GM18520 (cell line): Measurements from ENCODE around the gene WFS1.

Experiments
- ATAC-seq: cut with Tn5 transposase; IDR thresholded peaks from one replicate; pipeline ENCODE4 v1.9.1; 2021; ENCODE audit not compliant: unreplicated experiment

WFS1 gene

DNA sequence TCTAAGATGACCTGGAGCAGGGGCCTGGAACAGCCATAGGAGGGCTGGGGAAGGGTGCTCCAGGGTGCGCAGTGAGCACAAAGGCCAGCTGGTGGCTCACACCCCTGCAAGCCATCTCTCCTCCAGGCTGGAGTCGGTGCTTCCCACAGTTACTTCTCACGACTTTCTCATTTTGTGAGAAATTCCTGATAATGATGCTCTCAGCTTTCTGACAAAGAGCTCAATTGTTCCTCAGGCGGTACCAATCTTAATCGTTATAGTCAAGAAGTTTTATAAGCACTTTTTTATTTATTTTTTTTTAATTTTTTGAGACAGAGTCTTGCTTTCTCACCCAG is 11.7 kb upstream of the WFS1 start:
- ATAC-seq = no peak

DNA sequence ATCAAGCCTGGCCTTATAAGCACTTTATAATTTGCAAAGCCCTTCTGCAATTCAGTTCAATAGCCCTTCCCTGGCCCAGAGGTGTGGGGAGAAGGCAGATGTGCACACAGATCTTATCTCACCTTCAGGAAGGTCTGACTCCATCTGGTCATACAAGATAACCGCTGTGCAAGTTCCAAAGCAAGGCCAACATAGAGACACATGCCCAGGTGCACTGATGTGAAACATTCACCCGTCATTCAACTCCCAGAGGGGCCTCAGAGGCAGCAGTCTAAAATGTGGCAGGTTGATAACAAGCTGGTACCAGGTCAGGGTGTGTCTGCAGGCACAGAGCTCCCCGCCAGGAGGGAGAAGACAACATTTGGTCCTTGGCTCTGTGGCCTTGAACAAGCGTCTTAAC is 10.9 kb upstream of the WFS1 start:
- no peak for ATAC-seq

DNA sequence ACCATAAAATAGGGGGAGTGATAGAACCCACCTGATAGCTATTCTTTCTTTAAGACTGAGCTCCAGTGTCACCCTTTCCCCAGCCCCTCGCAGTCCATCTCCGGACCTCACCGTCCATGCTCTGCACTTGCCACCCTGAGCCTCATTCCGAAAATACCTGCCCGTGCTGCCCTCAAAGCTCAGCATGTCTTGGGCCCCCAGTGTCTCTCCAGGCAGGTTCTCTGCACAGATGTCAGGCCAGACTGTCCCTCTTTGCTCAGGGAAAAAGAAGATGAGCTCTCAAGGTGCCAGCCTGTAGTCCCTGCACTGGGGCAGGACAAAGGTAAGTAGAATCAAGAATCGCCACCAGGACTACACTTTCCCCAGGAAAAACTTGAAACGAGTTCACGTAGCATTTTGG is 9.8 kb upstream of the WFS1 start:
- ATAC-seq = no peak

DNA sequence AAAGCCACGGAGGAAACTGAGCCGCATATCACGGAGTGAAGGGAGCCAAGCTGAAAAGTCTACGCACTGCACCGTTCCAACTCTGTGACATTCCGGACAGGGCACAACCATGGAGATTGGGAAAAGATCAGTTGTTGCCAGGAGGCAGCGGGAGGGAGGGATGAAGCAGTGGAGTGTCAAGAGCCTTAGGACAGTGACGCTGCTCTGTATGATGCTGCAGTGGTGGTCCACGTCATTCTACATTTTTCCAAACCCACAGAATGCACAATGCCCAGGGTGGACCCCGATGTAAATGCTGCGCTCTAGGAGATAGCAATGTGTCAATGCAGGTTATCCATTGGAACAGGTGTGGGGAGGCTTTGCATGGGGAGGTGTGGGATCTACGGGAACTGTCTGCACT is 7.5 kb upstream of the WFS1 start:
- no peak for ATAC-seq

DNA sequence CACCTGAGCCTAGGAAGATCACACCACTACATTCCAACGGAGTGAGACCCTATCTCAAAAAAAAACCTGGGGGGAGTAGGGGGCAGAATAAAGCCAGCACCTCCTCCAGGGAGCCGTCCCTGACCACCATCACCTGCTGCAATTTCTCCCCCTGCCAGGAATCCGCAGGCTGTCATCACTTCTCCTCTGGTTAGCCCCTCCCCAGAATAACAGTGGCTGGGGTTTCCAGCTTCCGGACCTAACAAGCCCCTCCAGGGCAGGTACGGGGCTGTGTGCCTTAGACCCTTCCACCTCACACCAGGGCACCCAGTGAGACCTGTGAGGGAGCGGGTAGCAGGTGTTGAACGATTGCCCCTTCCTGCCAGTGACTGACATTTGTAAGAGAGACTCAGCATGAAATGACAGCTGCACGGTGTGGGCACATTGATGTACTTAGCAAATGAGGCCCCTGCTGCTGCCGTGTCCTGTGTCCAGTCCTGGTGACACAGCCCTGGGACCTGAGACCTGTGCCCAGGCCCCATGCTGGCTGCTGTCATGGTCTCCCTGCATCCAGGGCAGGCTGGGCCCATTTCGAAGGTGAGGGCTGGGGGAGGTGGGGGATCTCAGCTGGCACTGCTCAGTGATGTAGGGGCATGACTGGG is 6.7 kb upstream of the WFS1 start:
- no peak for ATAC-seq

DNA sequence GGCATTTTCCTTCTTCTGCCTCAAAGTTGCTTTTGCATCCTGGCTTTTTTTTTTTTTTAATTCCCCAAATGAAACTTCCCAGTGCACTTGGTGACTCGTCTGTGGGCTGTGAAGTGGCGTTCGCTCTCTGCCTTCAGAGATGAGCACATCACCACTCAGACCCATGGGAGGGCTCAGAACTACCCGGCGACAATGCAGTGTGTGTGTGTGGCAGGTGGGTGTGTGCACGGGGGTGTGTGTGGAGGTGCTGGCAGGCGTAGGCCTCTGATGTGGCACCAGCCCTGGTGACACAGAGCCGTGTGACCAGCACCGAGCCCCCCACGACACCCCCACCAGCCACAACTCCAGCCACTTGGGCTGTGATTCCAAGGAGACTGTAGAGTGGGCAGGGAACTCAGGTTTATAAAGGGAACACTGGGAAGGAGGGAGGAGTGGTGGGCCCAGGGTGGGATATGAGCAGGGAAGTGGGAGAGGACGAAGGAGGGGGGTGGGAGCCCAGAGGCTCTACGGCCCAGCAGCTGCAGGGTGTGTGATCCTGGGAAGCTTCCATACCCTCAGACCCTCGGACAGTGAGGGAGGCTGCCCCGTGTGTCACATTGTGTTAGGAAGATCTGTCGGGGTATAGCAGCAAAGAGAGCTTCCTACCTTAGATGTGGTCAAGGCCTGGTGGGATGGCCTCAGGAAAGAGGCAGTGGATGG is 6.0 kb upstream of the WFS1 start:
- ATAC-seq = no peak

DNA sequence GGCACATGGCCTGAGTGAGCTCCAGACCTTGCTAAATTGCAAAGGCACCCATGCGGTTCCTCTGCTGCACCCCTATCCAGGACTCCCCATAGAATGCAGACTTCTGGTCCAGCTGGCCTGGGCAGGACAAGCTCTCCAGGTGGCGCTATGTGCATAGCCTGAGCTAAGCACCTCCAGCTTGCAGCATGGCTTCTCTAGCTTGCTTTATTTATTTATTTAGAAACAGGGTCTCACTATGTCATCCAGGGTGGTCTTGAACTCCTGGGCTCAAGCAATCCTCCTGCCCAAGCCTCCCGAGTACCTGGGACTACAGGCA is 5.5 kb upstream of the WFS1 start:
- ATAC-seq = no peak

DNA sequence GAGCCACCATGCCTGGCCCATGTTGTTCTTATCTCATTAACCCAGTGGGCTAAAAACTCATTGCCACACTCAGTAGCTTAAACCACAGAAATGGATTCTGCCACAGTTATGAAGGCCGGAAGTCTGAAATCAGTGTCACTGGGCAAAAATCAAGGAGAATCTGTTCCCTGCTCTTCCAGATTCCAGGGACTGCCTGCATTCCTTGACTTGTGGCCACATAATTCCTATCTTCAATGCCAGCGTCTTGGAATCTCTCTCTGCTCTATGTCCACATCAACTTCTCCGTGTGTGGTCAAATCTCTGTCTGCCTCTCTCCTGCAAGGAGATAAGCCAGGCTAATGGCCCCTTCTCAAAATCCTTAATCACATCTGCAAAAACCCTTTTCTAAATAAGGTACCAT is 4.1 kb upstream of the WFS1 start:
- ATAC-seq = no peak

DNA sequence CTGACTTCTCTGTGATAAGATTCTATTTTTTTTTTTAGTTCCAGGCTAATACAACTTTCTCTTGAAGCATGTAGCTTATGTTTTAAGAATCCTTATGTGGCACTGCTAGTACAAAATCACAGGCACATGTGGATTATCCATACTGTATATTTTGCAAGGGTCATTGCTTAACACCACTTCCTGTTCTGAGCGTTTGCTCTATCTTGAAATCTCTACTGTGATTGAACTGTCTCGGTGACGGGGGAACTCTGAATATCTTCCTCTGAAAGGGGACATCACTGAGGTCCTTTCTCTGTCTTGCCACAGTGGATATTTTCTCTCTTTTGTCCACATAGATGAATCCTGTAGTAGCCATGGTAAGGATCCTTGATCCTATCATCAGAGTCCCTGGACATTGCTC is 2.1 kb upstream of the WFS1 start:
- ATAC-seq = no peak

DNA sequence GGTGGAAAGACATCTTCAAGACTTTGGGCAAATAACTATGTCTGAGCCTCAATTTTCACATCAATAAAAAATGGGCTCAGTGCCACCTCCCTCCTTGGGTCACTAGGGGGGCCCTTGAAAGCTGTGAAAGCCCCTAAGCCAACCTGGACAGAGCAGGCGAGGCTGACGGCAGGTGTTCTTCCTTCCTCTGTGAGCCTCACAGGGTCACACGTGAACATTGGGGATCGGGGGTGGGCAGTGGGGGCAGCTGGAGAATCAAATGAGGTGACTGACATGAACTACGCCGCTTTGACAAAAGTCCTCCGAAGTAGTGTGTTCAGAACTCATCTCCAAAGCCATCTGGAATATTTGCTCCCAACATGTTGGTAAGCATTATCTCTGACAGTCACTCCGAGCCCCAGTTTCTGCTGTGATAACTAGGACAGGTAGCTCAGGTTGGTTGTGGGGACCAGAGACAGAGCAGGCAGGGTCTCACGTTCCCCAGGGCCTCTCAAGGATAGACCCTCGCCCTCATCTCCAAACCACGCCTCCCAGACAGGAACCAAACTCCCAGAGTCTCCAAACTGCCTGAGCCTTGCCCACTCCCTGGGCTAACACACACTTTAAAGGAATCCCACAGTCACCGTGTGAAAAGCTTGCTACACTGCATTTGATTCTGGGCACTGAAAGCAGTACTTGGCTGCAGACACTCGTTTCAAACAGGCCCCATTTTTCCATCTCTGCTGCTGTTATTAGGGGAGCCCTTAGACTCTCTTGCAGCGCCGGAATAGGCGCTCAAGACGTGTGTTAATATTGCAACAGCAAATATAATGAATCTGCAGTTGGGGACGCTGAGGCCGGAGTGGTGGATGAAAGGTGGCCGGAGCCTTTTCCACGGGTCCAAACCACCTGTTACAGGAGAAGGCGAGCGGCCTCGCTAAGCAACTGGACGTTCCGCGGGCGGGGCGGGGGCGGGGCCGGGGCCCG is 717 bp upstream of the WFS1 start:
- ATAC-seq = no peak

DNA sequence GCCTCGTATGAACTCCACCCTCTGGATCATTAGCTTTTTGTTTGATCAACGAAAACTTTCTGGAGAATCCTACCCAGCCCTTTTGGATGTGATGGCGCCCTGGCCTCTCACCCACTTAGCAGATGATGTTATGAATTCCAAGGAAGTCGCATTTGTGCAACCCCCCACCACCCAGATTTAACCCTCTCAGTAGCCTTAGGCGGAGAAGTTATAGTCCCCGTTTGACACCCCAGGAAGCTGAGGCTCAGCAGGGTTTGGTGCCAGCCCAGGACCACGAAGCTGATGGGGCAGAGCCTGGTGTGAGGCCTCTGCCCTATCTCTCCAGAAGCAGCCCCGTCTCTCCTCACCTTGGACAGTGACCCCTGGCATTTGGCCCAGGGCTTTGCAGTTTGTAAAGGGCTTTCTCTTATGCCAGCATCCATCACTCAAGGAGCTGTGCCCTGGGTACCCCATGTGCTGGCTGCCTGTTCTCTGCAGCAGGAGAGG is 1.0 kb downstream of the WFS1 start:
- no peak for ATAC-seq

DNA sequence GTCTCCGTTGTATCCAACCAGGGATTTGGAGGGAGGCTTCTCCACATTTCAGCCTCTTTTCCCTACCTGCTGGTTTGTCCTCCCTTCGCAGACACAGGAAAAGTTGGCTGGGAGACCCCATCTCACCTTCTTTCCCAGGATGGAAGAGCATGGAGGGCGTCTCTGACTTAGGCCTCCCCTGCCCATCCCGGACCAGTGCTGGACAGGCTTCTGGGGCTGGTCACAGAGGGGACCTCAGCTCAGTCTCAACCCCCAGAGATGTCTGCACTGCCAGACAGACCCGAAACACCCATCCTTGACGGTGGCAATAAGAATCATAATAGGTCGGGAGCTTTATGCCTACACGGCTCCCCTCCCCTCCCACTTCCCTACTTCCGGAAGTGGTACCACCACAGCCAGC is 1.6 kb downstream of the WFS1 start:
- no peak for ATAC-seq

DNA sequence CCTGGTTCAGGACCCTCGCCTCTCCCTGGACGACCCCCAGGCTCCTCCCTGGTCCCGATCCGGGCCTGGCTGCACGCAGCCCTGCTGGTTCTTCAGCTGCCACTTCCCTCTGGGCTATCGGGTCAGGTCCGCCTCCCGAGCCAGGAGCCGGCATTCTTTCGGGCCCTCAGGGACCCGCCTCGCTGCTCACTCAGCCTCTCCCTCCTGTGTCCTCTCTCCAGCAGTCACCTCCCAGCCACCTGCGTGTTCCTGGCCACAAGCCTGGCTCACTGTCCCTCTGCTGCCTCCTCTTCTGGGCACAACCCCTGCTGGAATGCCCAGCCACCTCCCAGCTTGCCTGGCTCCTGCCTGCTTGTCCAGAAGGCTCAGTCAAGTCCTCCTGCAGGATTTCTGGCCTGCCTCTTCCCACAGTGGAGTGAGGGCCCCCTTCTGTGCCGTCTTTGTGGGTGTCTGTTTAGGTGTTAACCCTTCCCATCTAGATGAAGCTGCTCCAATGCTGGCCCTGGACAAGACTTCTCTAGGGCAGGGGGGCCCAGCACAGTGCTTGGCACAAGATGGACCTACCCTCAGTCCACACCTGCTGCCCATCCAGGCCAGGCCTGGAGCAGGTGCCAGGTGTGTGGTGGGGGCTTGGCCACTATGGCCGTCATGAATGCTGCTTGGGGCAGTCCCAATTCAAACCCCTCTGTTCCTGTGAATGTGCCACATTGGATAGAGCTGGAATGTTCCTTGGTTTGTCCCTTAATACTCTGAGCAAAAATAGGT is 2.2 kb downstream of the WFS1 start:
- no peak for ATAC-seq

DNA sequence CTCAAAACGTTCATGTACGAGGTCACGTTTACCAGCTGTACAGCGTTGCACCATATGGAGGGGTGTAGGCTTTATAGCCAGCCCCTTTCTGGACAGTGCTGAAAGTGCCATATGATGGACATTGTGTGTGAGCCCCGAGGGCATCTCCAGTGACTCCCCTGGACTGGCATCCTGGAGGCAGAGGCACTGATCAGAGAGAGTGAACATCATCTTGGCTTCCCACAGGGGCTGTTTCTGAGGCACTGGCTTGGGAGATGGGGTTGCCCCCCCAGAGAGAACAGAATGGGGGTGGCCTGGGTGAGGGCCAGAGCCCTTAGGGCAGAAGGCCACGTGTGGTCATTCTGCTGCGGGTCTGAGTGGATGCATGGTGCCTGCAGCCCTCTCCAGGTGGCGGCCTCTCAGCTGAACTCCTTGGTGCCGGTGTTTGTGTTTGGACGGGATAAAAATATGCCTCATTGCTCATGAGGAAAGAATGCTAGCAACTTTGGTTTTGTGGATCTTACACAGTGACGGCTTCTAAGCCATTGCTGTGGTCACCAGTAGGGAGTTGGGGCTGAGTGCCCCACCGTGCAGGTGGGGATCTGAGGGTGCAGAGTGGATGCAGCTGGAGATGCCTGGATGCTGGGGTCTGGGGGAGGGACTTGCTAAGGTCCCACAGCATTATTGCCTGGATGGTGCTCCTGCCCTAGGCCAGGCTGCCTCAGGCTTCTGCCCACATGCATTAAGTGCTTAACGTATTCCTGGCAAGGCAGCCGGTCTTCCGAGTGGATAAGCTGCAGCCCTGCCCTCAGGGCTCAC is 3.4 kb downstream of the WFS1 start:
- ATAC-seq = no peak

DNA sequence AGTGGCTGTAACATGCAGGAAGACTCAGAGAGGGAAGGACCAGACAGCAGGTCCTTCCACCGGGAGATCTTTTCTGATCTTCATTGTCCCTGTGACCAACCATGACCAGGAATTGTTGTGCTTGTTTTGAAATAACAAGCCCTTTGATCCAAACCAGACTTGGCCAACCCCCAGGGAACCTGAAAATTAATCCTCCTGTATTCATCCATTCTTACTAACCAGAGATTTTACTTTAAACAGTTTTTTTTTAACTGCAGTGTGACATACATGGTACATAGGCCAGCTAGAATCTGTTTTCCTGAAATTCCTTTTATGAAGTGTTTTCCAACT is 4.0 kb downstream of the WFS1 start:
- no peak for ATAC-seq

DNA sequence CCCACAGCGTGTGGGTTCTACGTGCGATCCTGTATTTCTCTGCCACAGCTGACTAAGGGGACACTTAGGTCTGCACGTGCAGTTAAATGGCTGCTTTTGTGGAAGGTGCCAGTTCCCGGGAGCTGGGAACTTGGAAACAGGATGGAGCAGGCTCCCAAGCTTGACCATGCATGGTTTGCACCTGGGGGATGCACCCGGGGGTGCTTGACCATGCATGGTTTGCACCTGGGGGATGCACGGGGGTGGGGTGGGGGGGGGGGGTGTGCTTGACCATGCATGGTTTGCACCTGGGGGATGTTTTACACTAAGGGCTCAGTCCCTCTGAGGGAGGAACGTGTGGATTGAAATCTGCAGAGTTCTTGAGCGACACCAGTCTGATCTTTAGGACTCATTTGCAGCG is 5.7 kb downstream of the WFS1 start:
- ATAC-seq = no peak

DNA sequence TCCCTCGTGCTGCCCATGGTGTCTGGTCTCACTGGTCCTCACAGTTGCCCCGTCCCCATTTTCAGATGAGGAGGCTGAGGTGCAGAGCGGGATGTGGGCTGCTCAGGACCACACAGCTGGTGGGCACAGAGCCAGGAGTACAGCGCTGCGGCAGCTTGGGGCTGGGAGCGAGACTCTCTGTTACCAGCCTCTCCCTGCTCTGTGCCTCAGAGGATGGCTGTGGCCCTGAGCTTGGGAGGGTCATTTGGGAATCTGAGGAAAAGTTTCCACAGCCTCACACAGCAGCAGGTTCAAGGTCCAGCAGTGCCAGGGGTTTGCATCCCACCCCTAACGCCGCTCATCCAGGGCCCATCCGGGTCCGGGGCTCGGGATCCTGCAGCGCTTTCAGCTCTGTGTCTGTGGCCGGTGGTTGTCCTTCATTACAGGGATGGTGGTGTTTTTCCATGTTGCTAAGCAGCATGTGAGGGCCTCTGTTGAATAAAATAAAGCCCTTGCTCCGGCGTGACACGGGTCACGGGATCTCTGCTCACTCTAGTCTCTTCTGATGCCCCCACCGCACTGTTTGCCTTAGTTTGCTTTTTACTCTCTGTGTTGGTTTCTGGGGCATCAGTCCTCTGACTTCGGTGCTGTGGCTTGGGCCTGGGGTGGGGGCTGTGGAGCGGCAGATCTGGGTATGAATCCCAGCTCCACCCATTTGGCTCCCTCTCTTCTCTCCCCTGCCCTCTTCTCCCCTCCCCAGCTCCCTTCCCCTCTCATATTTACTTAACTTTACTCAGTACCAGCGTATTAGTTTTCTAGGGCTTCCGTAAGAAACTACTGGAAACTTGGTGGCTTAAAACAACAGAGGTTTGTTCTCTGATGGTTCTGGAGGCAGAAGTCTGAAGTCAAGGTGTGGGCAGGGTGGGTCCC is 6.5 kb downstream of the WFS1 start:
- no peak for ATAC-seq

DNA sequence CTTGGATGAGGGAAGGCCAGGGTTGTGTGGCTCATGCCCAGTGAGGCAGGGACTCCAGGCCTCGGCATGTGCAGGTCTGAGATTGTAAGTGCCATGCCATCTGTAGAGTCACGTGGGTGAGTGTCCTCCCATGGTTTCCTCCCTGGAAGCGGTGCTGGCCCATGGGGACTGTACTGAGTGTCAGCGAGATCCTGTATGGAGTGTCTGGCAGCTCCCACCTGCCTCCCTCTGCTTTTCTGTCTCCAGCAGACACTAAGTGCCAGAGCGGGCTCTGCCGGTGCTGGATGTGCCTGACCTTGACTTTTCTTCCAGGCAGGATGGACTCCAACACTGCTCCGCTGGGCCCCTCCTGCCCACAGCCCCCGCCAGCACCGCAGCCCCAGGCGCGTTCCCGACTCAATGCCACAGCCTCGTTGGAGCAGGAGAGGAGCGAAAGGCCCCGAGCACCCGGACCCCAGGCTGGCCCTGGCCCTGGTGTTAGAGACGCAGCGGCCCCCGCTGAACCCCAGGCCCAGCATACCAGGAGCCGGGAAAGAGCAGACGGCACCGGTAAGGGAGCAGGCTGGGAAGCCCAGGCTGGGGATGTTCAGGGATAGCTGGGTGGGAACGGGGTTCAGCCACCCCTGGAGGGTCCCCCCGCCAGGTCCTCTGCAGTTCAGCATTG is 7.6 kb downstream of the WFS1 start:
- ATAC-seq = no peak
